Measurements from ENCODE around the gene TLCD3A.

GRCh38 chr17:767076-767475, 34.7 kb downstream of the TLCD3A start:
- TF ChIP-seq CTCF (IDR thresholded peaks at IDR 0.05) (no peak), POLR2A (IDR thresholded peaks at IDR 0.05) (no peak), EP300 (IDR thresholded peaks at IDR 0.05) (no peak)

All from gastroesophageal sphincter (tissue), 3 donors.